COLO668 (cell line): Measurements from ENCODE around the gene TMOD4.

Source experiments
- DNase-seq: peaks from one replicate; lab custom pipeline; 2025; ENCODE audit not compliant: unreplicated experiment; lab: John Stamatoyannopoulos, UW

TMOD4 gene

GRCh38 chr1:151176514-151177045 lies 799 bp upstream of the TMOD4 start:
- no peak for DNase-seq

GRCh38 chr1:151175041-151175741 lies 590 bp downstream of the TMOD4 start:
- DNase-seq = no peak

GRCh38 chr1:151171190-151171589 lies 4.6 kb downstream of the TMOD4 start:
- DNase-seq = no peak

GRCh38 chr1:151167116-151167515 lies 8.7 kb downstream of the TMOD4 start:
- no peak for DNase-seq

- peak; percentile 38 for DNase-seq
These were observed 9.2 kb downstream of the TMOD4 start for GRCh38 chr1:151166505-151166956.

GRCh38 chr1:151165738-151166504 lies 9.9 kb downstream of the TMOD4 start, which contains the start of the genes LYSMD1 and SCNM1:
Gene LYSMD1 (minus strand): TSS chr1:151165902. CDS start chr1:151165258, 644 bp downstream.
Gene SCNM1 (plus strand): TSS chr1:151166144. CDS start chr1:151166153, 9 bp downstream.
- peak; percentile 99 for DNase-seq

- DNase-seq = peak; percentile 34
These were observed 10.5 kb downstream of the TMOD4 start for GRCh38 chr1:151165281-151165737.

GRCh38 chr1:151164732-151165280 lies 11.0 kb downstream of the TMOD4 start:
- DNase-seq = no peak

GRCh38 chr1:151159373-151159772 lies 16.4 kb downstream of the TMOD4 start:
- no peak for DNase-seq

- no peak for DNase-seq
These were observed 17.0 kb downstream of the TMOD4 start for GRCh38 chr1:151158751-151159251.

GRCh38 chr1:151158326-151158725 lies 17.5 kb downstream of the TMOD4 start:
- no peak for DNase-seq

GRCh38 chr1:151157067-151157531 lies 18.7 kb downstream of the TMOD4 start:
- DNase-seq = no peak

GRCh38 chr1:151156515-151156819 lies 19.3 kb downstream of the TMOD4 start, which contains the start of gene TNFAIP8L2:
Gene TNFAIP8L2 (plus strand): TSS chr1:151156649. CDS start chr1:151158698, 2,049 bp downstream.
- no peak for DNase-seq

- DNase-seq = no peak
These were observed 28.1 kb downstream of the TMOD4 start for GRCh38 chr1:151147665-151148064.

- no peak for DNase-seq
These were observed 28.7 kb downstream of the TMOD4 start for GRCh38 chr1:151147132-151147503.

GRCh38 chr1:151146412-151147131 lies 29.2 kb downstream of the TMOD4 start, which contains the start of gene SEMA6C:
Gene SEMA6C (minus strand): TSS chr1:151146631. CDS start chr1:151142621, 4,010 bp downstream.
- peak; percentile 95 for DNase-seq

- DNase-seq = no peak
These were observed 29.7 kb downstream of the TMOD4 start for GRCh38 chr1:151146072-151146411.

GRCh38 chr1:151145304-151146071 lies 30.3 kb downstream of the TMOD4 start:
- peak; percentile 34 for DNase-seq

GRCh38 chr1:151144474-151145303 lies 31.1 kb downstream of the TMOD4 start:
- DNase-seq = no peak
